Epithelial cell of esophagus (primary cell): ENCODE measurements around the gene MLYCD.

Source experiments
- DNase-seq: peaks from one replicate; pipeline ENCODE4 v3.0.0; 2010; ENCODE audit warnings: low read depth
- H3K4me3 ChIP-seq: 2 replicates; pipeline ENCODE4 v1.5.1; 2011; ENCODE audit warnings: mild to moderate bottlenecking, low read length, control low read depth
- CTCF ChIP-seq: IDR thresholded peaks from 2 replicates; pipeline ENCODE4 v1.5.1; 2011; ENCODE audit warnings: low read depth, mild to moderate bottlenecking, low read length, control low read depth, inconsistent platforms; ENCODE audit not compliant: insufficient read depth; ENCODE audit errors: missing control alignments

Gene MLYCD

GRCh38 chr16:83956336-83957289 is 57.7 kb downstream of the MLYCD start:
- TF ChIP-seq CTCF, result peak; percentile 92
- H3K4me3 ChIP-seq, result no peak overlapping the region
- DNase-seq, result peak; percentile 82

- no peak for TF ChIP-seq CTCF
Measured at GRCh38 chr16:83957296-83957855, 58.5 kb downstream of the MLYCD start.

GRCh38 chr16:83958137-83958845 is 59.4 kb downstream of the MLYCD start:
- no peak overlapping the region for H3K4me3 ChIP-seq
- no peak for DNase-seq
- no peak for TF ChIP-seq CTCF

More at GRCh38 chr16:83957296-83957855, 58.5 kb downstream of the MLYCD start:
- H3K4me3 ChIP-seq, result no peak overlapping the region
- no peak for DNase-seq

- H3K4me3 ChIP-seq, result no peak overlapping the region
- DNase-seq, result no peak
- TF ChIP-seq CTCF, result no peak
Measured at GRCh38 chr16:83958846-83959565, 60.1 kb downstream of the MLYCD start.

- no peak for DNase-seq
- TF ChIP-seq CTCF, result no peak
- no peak overlapping the region for H3K4me3 ChIP-seq
Measured at GRCh38 chr16:83959656-83960434, 60.9 kb downstream of the MLYCD start.
